ENCODE results near the gene ACCSL.

- no peak for TF ChIP-seq CTCF (IDR thresholded peaks at IDR 0.05)
- no peak for TF ChIP-seq POLR2A (IDR thresholded peaks at IDR 0.05)
These were observed 19.5 kb downstream of the ACCSL start for GRCh38 chr11:44067266-44067665.

Measured in adrenal gland (tissue), 5 donors.